BE2C (cell line): ENCODE measurements around the gene RHOB.

ENCODE experiments used
- DNase-seq: peaks from one replicate; pipeline ENCODE4 v3.0.0-alpha.2; 2020
- H3K27me3 ChIP-seq: fragments of 250-450 bp; sonication (Bioruptor Pico); 2 replicates; pipeline ENCODE4 v1.5.1; 2020; ENCODE audit warnings: mild to moderate bottlenecking
- H3K36me3 ChIP-seq: fragments of 250-450 bp; sonication (Bioruptor Pico); 2 replicates; pipeline ENCODE4 v1.5.1; 2020; ENCODE audit warnings: mild to moderate bottlenecking
- H3K4me1 ChIP-seq: fragments of 250-450 bp; sonication (Bioruptor Pico); 2 replicates; pipeline ENCODE4 v1.5.1; 2020
- H3K4me3 ChIP-seq: 2 replicates; pipeline ENCODE4 v1.5.1; 2011; ENCODE audit warnings: low read depth, low read length
- H3K9me3 ChIP-seq: fragments of 250-450 bp; sonication (Bioruptor Pico); 2 replicates; pipeline ENCODE4 v1.5.1; 2020
- CTCF ChIP-seq: IDR thresholded peaks from 2 replicates; pipeline ENCODE4 v1.5.1; 2012; ENCODE audit warnings: mild to moderate bottlenecking, low read depth, low read length

Gene RHOB

GRCh38 chr2:20439193-20439475, 7.7 kb upstream of the RHOB start:
- no peak for DNase-seq
- TF ChIP-seq CTCF, result no peak
- Histone ChIP-seq H3K9me3 (no peaks in the 10 kb centered on the region), H3K4me3 (no peak overlapping the region), H3K27me3 (no peaks in the 10 kb centered on the region), H3K4me1 (peaks cover 4% of the 10 kb centered on the region), H3K36me3 (no peaks in the 10 kb centered on the region)

- Histone ChIP-seq H3K4me1 (peaks cover 4% of the 10 kb centered on the region), H3K36me3 (no peaks in the 10 kb centered on the region), H3K4me3 (no peak overlapping the region), H3K9me3 (no peaks in the 10 kb centered on the region), H3K27me3 (no peaks in the 10 kb centered on the region)
- no peak for DNase-seq
- TF ChIP-seq CTCF, result no peak
Observed at GRCh38 chr2:20439503-20439902, 7.4 kb upstream of the RHOB start.

DNA sequence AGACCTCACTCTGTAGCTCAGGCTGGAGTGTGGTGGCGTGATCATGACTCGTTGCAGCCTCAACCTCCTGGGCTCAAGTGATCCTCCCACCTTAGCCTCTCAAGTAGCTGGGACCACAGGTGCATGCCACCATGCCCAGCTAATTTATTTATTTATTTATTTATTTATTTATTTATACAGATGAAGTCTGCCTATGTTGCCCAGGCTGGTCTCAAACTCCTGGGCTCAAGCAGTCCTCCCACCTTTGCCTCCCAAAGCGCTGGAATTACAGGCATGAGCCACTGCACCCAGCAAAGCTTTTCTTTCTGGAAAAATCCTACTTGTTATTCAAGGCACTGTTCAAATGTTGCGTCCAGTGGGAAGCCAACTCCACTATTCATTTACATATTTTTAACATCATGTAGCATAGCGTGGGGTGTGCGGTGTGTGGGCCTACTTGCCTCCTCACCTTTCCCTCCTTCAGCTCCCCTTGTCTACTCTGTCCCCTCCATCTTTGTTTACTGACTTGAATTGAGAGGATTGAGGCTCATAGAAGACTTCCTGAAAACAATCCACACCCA, 6.8 kb upstream of the RHOB start:
- Histone ChIP-seq H3K4me1 (peaks cover 7% of the 10 kb centered on the region), H3K27me3 (no peaks in the 10 kb centered on the region), H3K4me3 (no peak overlapping the region), H3K36me3 (no peaks in the 10 kb centered on the region), H3K9me3 (no peaks in the 10 kb centered on the region)
- no peak for TF ChIP-seq CTCF
- DNase-seq, result no peak

DNA sequence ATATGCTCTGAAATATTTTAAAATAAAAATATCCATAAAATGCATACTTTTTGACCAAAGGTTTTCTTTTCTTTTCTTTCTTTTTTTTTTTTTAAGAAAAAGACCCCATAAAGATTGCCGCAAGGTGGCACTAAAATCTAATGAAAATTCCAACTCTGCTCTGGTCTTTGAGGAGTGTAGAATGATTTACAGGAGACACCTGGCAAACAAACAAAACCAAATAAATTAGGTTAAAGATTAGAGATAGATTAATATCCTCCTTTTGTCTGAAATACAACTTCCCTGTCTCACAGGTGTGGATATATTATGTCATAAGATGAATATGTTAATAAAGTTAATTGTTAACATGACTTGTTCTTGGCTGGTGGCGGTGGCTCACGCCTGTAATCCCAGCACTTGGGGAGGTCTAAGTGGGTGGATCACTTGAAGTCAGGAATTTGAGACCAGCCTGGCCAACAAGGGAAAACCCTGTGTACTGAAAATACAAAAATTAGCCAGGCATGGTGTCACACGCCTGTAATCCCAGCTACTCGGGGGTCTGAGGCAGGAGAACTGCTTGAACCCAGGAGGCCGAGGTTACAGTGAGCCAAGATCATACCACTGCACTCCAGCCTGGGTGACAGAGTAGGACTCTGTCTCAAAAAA, 3.5 kb upstream of the RHOB start:
- Histone ChIP-seq H3K27me3 (no peaks in the 10 kb centered on the region), H3K9me3 (no peaks in the 10 kb centered on the region), H3K4me3 (no peak overlapping the region), H3K4me1 (peaks cover 13% of the 10 kb centered on the region), H3K36me3 (peaks cover 14% of the 10 kb centered on the region)
- TF ChIP-seq CTCF, result peak; percentile 63
- DNase-seq, result no peak

- DNase-seq, result no peak
- H3K4me3 ChIP-seq, result no peak overlapping the region
- H3K9me3 ChIP-seq, result no peaks in the 10 kb centered on the region
- TF ChIP-seq CTCF, result no peak
- no peaks in the 10 kb centered on the region for H3K27me3 ChIP-seq
- peaks cover 24% of the 10 kb centered on the region for H3K36me3 ChIP-seq
- peaks cover 13% of the 10 kb centered on the region for H3K4me1 ChIP-seq
Observed at GRCh38 chr2:20444101-20444992, 2.5 kb upstream of the RHOB start.
